K562 (cell line): Measurements from ENCODE around the gene ACSBG1. TPM values are rescaled to one million over a fixed set of nuclear protein-coding genes. Genes with fewer than 3 reads are reported as not detected.

Experiments
- BMI1 ChIP-seq: fragments of 150-350 bp; IDR thresholded peaks from 2 replicates; pipeline ENCODE4 v1.6.1; 2014; ENCODE audit warnings: low read length
- BRF1 ChIP-seq: IDR thresholded peaks from 3 replicates; pipeline ENCODE4 v1.6.1; 2011; ENCODE audit warnings: borderline replicate concordance, mild to moderate bottlenecking; ENCODE audit not compliant: insufficient read length; ENCODE audit errors: extremely low read depth
- CBFA2T3 ChIP-seq: fragments of 450-650 bp; IDR thresholded peaks from 2 replicates; pipeline ENCODE4 v1.6.1; 2017
- DMBX1 ChIP-seq: fragments of 250-450 bp; sonication (Bioruptor Pico); IDR thresholded peaks from 2 replicates; pipeline ENCODE4 v1.8.0; 2022; ENCODE audit warnings: inconsistent platforms, mild to moderate bottlenecking, moderate library complexity, borderline replicate concordance
- FOXM1 ChIP-seq, 2 experiments: fragments of 450-650 bp in 1 of 2; sonication (generic) in 1 of 2; formaldehyde crosslinking in 1 of 2; IDR thresholded peaks; 2 replicates each; pipeline versions ENCODE4 v1.6.1 to v1.9.0; 2017 to 2022; ENCODE audit warnings: low read depth in 2 of 2, mild to moderate bottlenecking in 2 of 2, missing genetic modification reagents in 1 of 2, moderate library complexity in 1 of 2
- HNRNPK ChIP-seq: fragments of 200-400 bp; formaldehyde crosslinking; IDR thresholded peaks from one replicate; pipeline ENCODE4 v1.6.1; 2018; ENCODE audit warnings: mild to moderate bottlenecking, low read depth, low read length; ENCODE audit not compliant: poor library complexity, severe bottlenecking
- L3MBTL2 ChIP-seq: fragments of 450-650 bp; IDR thresholded peaks from 2 replicates; pipeline ENCODE4 v1.6.1; 2016; ENCODE audit warnings: mild to moderate bottlenecking, moderate library complexity
- MAFG ChIP-seq: fragments of 450-650 bp; conservative IDR thresholded peaks from 2 replicates; pipeline ENCODE4 v1.6.1; 2016; ENCODE audit warnings: missing genetic modification characterization, missing compliant biosample characterization
- MAFK ChIP-seq: IDR thresholded peaks from 2 replicates; pipeline ENCODE4 v1.6.1; 2011; ENCODE audit warnings: low read length, improper control_type of control experiment
- MCM5 ChIP-seq: fragments of 450-650 bp; IDR thresholded peaks from 2 replicates; pipeline ENCODE4 v1.6.1; 2016; ENCODE audit warnings: low read depth
- MTF1 ChIP-seq: fragments of 250-450 bp; sonication (Bioruptor Pico); IDR thresholded peaks from 2 replicates; pipeline ENCODE4 v1.9.0; 2021; ENCODE audit warnings: moderate library complexity, mild to moderate bottlenecking, inconsistent platforms, borderline replicate concordance
- POU5F1 ChIP-seq: fragments of 150-350 bp; IDR thresholded peaks from 2 replicates; pipeline ENCODE4 v1.6.1; 2014; ENCODE audit warnings: borderline replicate concordance, low read length, low read depth, mild to moderate bottlenecking; ENCODE audit not compliant: partially characterized antibody
- RBBP5 ChIP-seq: fragments of 200-600 bp; sonication (generic); IDR thresholded peaks from 2 replicates; pipeline ENCODE4 v1.6.1; 2012; ENCODE audit warnings: borderline replicate concordance, mild to moderate bottlenecking, low read length, control low read depth, inconsistent platforms; ENCODE audit not compliant: insufficient read depth, poor library complexity, severe bottlenecking
- RBM34 ChIP-seq: fragments of 200-400 bp; formaldehyde crosslinking; IDR thresholded peaks from 2 replicates; pipeline ENCODE4 v1.6.1; 2018; ENCODE audit warnings: low read length, borderline replicate concordance; ENCODE audit not compliant: insufficient read depth
- SOX6 ChIP-seq: fragments of 450-650 bp; IDR thresholded peaks from 2 replicates; pipeline ENCODE4 v1.6.1; 2014; ENCODE audit warnings: mild to moderate bottlenecking
- SP2 ChIP-seq: IDR thresholded peaks from 2 replicates; pipeline ENCODE4 v1.6.1; 2011; ENCODE audit warnings: mild to moderate bottlenecking, low read depth, low read length, moderate library complexity; ENCODE audit not compliant: poor library complexity, severe bottlenecking; ENCODE audit errors: extremely low read depth
- SRSF7 ChIP-seq: fragments of 200-400 bp; formaldehyde crosslinking; optimal IDR thresholded peaks from 2 replicates; pipeline ENCODE3; 2017; ENCODE audit warnings: mild to moderate bottlenecking, low read depth, low read length
- U2AF2 ChIP-seq: fragments of 200-400 bp; formaldehyde crosslinking; optimal IDR thresholded peaks from 2 replicates; pipeline ENCODE3; 2017; ENCODE audit warnings: low read depth, mild to moderate bottlenecking, low read length
- ZNF175 ChIP-seq: fragments of 200-800 bp; sonication (Bioruptor generic); IDR thresholded peaks from 2 replicates; pipeline ENCODE4 v1.6.1; 2016; ENCODE audit warnings: low read depth, mild to moderate bottlenecking, missing genetic modification characterization, missing compliant biosample characterization
- ZNF583 ChIP-seq: fragments of 250-450 bp; sonication (Bioruptor Pico); IDR thresholded peaks from 2 replicates; pipeline ENCODE4 v1.4.0; 2020
- ZZZ3 ChIP-seq: fragments of 450-650 bp; IDR thresholded peaks from 2 replicates; pipeline ENCODE4 v1.6.1; 2016; ENCODE audit warnings: antibody characterized with exemption, mild to moderate bottlenecking, moderate library complexity
- polyA plus RNA-seq, 8 experiments: library from polyadenylated mRNA; depleted of rRNA in 4 of 8; stranded (reverse) in 5 of 8; unstranded in 3 of 8; fragments of >200 nt; fragmentation: Nextera tagmentation in 2 of 8; fragmentation: Illumina TruSeq in 1 of 8; extraction: Ambion mirVana in 2 of 8; extraction: Trizol in 1 of 8; gene quantifications; 2 replicates each; pipeline versions ENCODE4 v1.2.1 to v1.2.3, GENCODE V29; 2011 to 2014; ENCODE audit warnings: inconsistent platforms in 1 of 8, missing spikeins in 1 of 8
- total RNA-seq, 7 experiments: library from RNA; depleted of rRNA in 6 of 7; stranded (reverse); fragments of >200 nt in 6 of 7; fragmentation: Illumina TruSeq in 2 of 7; extraction: Trizol in 2 of 7; gene quantifications; 2 replicates each; pipeline versions ENCODE4 v1.2.1 to v1.2.3, GENCODE V29; 2011 to 2021; ENCODE audit warnings: low replicate concordance in 1 of 7
- TF ChIP-seq, protein P1 (sequence below): fragments of 450-650 bp; IDR thresholded peaks from 2 replicates; pipeline ENCODE4 v1.6.1; 2017; ENCODE audit warnings: mild to moderate bottlenecking, moderate library complexity
- TF ChIP-seq, protein P2 (sequence below): sonication (generic); formaldehyde crosslinking; IDR thresholded peaks from 2 replicates; pipeline ENCODE4 v1.8.0; 2022; ENCODE audit warnings: mild to moderate bottlenecking, missing genetic modification reagents
- TF ChIP-seq, protein P3 (sequence below): fragments of 250-450 bp; sonication (Bioruptor Pico); IDR thresholded peaks from 2 replicates; pipeline ENCODE4 v1.8.0; 2021; ENCODE audit warnings: mild to moderate bottlenecking, moderate library complexity

ACSBG1 gene
- total and polyA plus RNA-seq, 9 of the 15 experiments (the other 6 are each of a cell fraction or from before 2014, with no cell fraction given) = 0.36 to 6.4 (median 2.5) TPM

DNA sequence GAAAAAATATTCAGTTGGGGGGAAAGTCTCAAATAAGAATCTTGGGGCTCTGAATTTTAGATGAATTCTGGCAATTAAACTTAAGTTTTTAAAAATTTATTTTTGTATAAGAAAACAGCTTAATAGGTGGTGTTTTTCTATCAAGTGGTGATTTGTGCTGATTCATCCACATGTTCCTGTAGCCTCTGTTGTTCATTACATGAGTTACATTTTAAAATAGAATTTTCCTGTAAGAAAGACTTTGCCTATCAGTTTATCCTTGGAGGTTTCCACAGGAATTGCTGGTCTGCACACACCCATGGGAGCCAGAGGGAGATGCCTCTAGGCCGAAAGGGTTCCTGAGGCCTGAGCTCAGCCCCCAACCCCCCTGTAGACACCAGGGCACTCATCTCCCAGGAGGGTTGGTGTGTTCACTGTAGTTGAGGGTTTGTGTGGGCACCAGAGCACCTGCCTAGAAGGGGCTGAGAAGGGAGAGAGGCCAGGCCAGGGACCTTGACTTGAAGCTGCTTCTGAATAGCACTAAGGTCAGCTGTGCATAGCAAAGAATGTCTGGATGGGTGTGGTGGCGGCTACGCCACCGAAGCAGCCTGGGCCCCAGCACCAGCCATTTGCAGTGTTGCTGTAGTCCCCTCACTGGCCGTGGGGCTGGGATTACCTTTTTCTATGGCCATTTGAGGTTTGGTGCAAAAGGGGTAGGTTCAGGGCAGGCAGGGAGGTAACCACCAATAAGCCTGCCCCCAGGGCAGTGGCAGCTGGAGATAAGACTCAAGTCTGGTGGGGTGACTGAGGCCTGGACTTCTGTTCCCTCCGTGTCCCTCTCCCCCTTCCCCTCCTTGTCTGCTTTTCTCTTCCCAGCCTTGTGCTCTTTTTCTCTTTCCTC is 41.9 kb upstream of the ACSBG1 start (continued):
- TF ChIP-seq RBBP5 (no peak), CBFA2T3 (peak; percentile 76), BRF1 (no peak), MAFG (peak; percentile 84), SP2 (no peak), MCM5 (no peak), ZNF583 (CRISPR knock-in tag) (no peak), L3MBTL2 (0 out of 2 replicates have a peak, but pooled peaks have one; percentile 38), SOX6 (no peak), MAFK (peak; percentile 20; the same call in 1 of the 2 replicates), ZZZ3 (no peak), SRSF7 (no peak), HNRNPK (no peak), FOXM1 (IDR thresholded peaks at IDR 0.05; ENCODE audit: low read depth) (no peak), FOXM1 (CRISPR knock-in tag; IDR thresholded peaks at IDR 0.05; ENCODE audit: low read depth) (no peak), DMBX1 (peak; percentile 78; the same call in 1 of the 2 replicates), U2AF2 (no peak), ZNF175 (CRISPR knock-in tag) (no peak), RBM34 (no peak), BMI1 (no peak), MTF1 (CRISPR knock-in tag) (no peak), POU5F1 (no peak)
- TF ChIP-seq, protein P1, sequence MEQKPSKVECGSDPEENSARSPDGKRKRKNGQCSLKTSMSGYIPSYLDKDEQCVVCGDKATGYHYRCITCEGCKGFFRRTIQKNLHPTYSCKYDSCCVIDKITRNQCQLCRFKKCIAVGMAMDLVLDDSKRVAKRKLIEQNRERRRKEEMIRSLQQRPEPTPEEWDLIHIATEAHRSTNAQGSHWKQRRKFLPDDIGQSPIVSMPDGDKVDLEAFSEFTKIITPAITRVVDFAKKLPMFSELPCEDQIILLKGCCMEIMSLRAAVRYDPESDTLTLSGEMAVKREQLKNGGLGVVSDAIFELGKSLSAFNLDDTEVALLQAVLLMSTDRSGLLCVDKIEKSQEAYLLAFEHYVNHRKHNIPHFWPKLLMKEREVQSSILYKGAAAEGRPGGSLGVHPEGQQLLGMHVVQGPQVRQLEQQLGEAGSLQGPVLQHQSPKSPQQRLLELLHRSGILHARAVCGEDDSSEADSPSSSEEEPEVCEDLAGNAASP = no peak
- TF ChIP-seq, protein P2, sequence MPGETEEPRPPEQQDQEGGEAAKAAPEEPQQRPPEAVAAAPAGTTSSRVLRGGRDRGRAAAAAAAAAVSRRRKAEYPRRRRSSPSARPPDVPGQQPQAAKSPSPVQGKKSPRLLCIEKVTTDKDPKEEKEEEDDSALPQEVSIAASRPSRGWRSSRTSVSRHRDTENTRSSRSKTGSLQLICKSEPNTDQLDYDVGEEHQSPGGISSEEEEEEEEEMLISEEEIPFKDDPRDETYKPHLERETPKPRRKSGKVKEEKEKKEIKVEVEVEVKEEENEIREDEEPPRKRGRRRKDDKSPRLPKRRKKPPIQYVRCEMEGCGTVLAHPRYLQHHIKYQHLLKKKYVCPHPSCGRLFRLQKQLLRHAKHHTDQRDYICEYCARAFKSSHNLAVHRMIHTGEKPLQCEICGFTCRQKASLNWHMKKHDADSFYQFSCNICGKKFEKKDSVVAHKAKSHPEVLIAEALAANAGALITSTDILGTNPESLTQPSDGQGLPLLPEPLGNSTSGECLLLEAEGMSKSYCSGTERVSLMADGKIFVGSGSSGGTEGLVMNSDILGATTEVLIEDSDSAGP = no peak
- TF ChIP-seq, protein P3, sequence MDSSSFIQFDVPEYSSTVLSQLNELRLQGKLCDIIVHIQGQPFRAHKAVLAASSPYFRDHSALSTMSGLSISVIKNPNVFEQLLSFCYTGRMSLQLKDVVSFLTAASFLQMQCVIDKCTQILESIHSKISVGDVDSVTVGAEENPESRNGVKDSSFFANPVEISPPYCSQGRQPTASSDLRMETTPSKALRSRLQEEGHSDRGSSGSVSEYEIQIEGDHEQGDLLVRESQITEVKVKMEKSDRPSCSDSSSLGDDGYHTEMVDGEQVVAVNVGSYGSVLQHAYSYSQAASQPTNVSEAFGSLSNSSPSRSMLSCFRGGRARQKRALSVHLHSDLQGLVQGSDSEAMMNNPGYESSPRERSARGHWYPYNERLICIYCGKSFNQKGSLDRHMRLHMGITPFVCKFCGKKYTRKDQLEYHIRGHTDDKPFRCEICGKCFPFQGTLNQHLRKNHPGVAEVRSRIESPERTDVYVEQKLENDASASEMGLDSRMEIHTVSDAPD = no peak
